ENCODE measurements around the gene METTL21A.

Gene METTL21A

DNA sequence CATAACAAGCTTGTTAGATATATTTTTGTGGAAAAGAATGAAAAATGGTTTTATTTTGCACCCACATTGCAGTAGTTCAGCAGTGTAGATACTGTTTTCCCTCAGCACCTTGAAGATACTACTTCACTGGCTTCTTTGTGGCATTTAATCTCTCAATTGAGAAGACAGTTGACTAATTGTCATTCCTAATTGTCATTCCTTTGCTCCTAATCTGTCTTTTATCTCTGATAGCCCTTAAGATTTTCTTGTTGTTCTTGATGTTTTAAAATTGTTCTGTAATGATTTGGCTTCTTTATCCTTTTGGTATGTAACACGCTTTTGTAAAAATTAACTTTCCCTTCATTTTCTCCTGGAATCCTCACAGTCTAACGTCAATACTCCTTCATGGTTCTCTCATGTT lies 48.2 kb upstream of the METTL21A start:
- no peak overlapping the region for H3K4me3 ChIP-seq (ENCODE audit: low read length)
- H3K36me3 ChIP-seq (ENCODE audit: control insufficient read depth, low read length) = peaks cover 28% of the 10 kb centered on the region
- peaks cover 33% of the 10 kb centered on the region for H3K4me1 ChIP-seq (ENCODE audit: control insufficient read depth, low read length)
- peak overlapping the region; percentile 8; the same call in 1 of the 2 replicates for H3K4me2 ChIP-seq (ENCODE audit: low read length)
- H3K9me2 ChIP-seq (replicated peaks; ENCODE audit: control insufficient read depth, low read length) = no peaks in the 10 kb centered on the region
- no peaks in the 10 kb centered on the region for H3K27me3 ChIP-seq (ENCODE audit: control insufficient read depth, low read length)
- no peaks in the 10 kb centered on the region for H4K20me1 ChIP-seq (ENCODE audit: control insufficient read depth, insufficient read depth, low read depth, low read length)
- H3K79me2 ChIP-seq (ENCODE audit: control insufficient read depth, low read length) = no peaks in the 10 kb centered on the region
- no peaks in the 10 kb centered on the region for H3K9me3 ChIP-seq (ENCODE audit: control insufficient read depth, insufficient read depth, low read length)
- TF ChIP-seq, protein P1, sequence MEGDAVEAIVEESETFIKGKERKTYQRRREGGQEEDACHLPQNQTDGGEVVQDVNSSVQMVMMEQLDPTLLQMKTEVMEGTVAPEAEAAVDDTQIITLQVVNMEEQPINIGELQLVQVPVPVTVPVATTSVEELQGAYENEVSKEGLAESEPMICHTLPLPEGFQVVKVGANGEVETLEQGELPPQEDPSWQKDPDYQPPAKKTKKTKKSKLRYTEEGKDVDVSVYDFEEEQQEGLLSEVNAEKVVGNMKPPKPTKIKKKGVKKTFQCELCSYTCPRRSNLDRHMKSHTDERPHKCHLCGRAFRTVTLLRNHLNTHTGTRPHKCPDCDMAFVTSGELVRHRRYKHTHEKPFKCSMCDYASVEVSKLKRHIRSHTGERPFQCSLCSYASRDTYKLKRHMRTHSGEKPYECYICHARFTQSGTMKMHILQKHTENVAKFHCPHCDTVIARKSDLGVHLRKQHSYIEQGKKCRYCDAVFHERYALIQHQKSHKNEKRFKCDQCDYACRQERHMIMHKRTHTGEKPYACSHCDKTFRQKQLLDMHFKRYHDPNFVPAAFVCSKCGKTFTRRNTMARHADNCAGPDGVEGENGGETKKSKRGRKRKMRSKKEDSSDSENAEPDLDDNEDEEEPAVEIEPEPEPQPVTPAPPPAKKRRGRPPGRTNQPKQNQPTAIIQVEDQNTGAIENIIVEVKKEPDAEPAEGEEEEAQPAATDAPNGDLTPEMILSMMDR (IDR thresholded peaks at IDR 0.05; ENCODE audit: low read depth, low read length, poor library complexity, severe bottlenecking) = no peak
- no peak for TF ChIP-seq EZH2phosphoT487 (IDR thresholded peaks at IDR 0.05; ENCODE audit: borderline replicate concordance, low read length)
- no peak overlapping the region for H3K27ac ChIP-seq (ENCODE audit: low read depth, low read length)
- peaks cover 9% of the 10 kb centered on the region; the same call in 1 of the 2 replicates for H3F3A ChIP-seq (ENCODE audit: control insufficient read depth, insufficient read depth)

DNA sequence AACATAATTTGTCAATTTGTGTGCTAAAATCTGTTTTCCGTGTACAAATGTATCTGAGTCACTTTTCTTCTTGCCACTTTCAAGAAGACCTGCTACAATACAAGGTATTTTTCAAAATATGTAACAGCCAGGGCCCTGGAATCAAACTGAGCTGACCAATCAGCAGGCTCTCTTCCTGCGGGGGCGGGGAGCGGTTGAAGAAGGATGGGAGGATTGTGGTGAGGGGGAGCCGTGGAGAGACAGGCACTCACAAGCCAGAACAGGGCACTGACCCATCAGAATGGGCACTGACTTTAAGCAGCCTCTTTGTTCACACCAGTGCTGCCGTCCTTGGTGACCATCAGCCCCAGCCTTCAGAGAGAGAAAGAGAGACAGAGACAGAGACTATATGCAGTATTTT lies 45.7 kb upstream of the METTL21A start:
- peaks cover 44% of the 10 kb centered on the region for H3K36me3 ChIP-seq (ENCODE audit: control insufficient read depth, low read length)
- peaks cover 18% of the 10 kb centered on the region for H3F3A ChIP-seq (ENCODE audit: control insufficient read depth, insufficient read depth)
- H3K79me2 ChIP-seq (ENCODE audit: control insufficient read depth, low read length) = peaks cover 16% of the 10 kb centered on the region
- no peaks in the 10 kb centered on the region for H3K9me2 ChIP-seq (replicated peaks; ENCODE audit: control insufficient read depth, low read length)
- no peaks in the 10 kb centered on the region for H3K9me3 ChIP-seq (ENCODE audit: control insufficient read depth, insufficient read depth, low read length)
- no peak overlapping the region for H3K4me3 ChIP-seq (ENCODE audit: low read length)
- no peaks in the 10 kb centered on the region for H4K20me1 ChIP-seq (ENCODE audit: control insufficient read depth, insufficient read depth, low read depth, low read length)
- no peak overlapping the region for H3K4me2 ChIP-seq (ENCODE audit: low read length)
- H3K27me3 ChIP-seq (ENCODE audit: control insufficient read depth, low read length) = no peaks in the 10 kb centered on the region
- H3K4me1 ChIP-seq (ENCODE audit: control insufficient read depth, low read length) = peaks cover 41% of the 10 kb centered on the region
- TF ChIP-seq EZH2phosphoT487 (IDR thresholded peaks at IDR 0.05; ENCODE audit: borderline replicate concordance, low read length) = no peak
- TF ChIP-seq, protein P1 (IDR thresholded peaks at IDR 0.05; ENCODE audit: low read depth, low read length, poor library complexity, severe bottlenecking) = no peak
- no peak overlapping the region for H3K27ac ChIP-seq (ENCODE audit: low read depth, low read length)

DNA sequence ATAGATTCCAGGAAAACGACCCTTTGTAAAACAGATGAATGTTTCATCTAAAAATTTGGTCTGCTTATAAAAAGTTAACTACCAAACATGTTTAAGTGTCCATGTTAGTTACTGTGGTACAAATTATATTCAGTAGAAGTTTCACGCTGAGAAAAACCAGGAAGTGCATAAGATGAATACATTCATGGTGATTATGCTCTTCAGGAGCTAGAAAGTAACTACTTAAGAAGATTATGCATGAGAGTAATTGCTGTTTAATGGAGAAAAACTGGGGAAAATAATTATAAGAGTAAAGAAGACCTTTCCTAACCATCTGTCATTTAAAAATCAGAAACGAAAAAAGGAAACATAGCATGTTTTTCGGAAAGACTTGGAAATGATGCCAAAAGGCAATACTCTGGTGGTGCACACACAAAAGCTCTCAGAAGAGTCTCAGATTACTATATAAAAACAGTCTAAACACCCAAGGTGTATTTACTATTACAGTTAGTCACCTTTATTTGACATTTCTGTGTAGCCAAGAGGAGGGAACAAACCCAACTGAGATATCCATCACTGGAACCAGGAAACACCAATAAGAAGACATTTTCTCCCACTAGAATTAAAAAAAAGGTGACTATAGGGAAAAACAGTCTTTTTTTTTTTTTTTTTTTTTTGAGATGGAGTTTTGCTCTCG lies 38.8 kb upstream of the METTL21A start:
- H3K4me2 ChIP-seq (ENCODE audit: low read length) = peak overlapping the region; percentile 68

More for the DNA sequence above, 38.8 kb upstream of the METTL21A start:
- Histone ChIP-seq H3F3A (ENCODE audit: control insufficient read depth, insufficient read depth) (peaks cover 17% of the 10 kb centered on the region), H3K27ac (ENCODE audit: low read depth, low read length) (peak overlapping the region; percentile 84), H3K36me3 (ENCODE audit: control insufficient read depth, low read length) (peaks cover 35% of the 10 kb centered on the region), H4K20me1 (ENCODE audit: control insufficient read depth, insufficient read depth, low read depth, low read length) (no peaks in the 10 kb centered on the region), H3K4me1 (ENCODE audit: control insufficient read depth, low read length) (peaks cover 72% of the 10 kb centered on the region), H3K27me3 (ENCODE audit: control insufficient read depth, low read length) (no peaks in the 10 kb centered on the region), H3K9me3 (ENCODE audit: control insufficient read depth, insufficient read depth, low read length) (no peaks in the 10 kb centered on the region), H3K4me3 (ENCODE audit: low read length) (peak overlapping the region; percentile 78), H3K9me2 (replicated peaks; ENCODE audit: control insufficient read depth, low read length) (no peaks in the 10 kb centered on the region), H3K79me2 (ENCODE audit: control insufficient read depth, low read length) (peaks cover 53% of the 10 kb centered on the region)
- TF ChIP-seq, protein P1 (IDR thresholded peaks at IDR 0.05; ENCODE audit: low read depth, low read length, poor library complexity, severe bottlenecking) = no peak
- no peak for TF ChIP-seq EZH2phosphoT487 (IDR thresholded peaks at IDR 0.05; ENCODE audit: borderline replicate concordance, low read length)

Measured in DOHH2 (cell line).